HepG2 (cell line): ENCODE data around the gene WTAP. TPM values are rescaled to one million over a fixed set of nuclear protein-coding genes. Genes with fewer than 3 reads are reported as not detected.

Experiments
- ARNTL ChIP-seq: sonication (generic); formaldehyde crosslinking; IDR thresholded peaks from 2 replicates; pipeline ENCODE4 v1.4.0; 2020; ENCODE audit warnings: mild to moderate bottlenecking, missing genetic modification reagents
- FOXJ3 ChIP-seq: sonication (generic); formaldehyde crosslinking; IDR thresholded peaks from 2 replicates; pipeline ENCODE4 v1.4.0; 2020; ENCODE audit warnings: missing genetic modification reagents, mild to moderate bottlenecking, borderline replicate concordance
- FOXP1 ChIP-seq, 2 experiments: fragments of 450-650 bp in 1 of 2; IDR thresholded peaks; 2 replicates each; pipeline ENCODE4 v1.6.1; 2017 to 2018; ENCODE audit warnings: antibody characterized with exemption in 1 of 2
- MAFF ChIP-seq: IDR thresholded peaks from 2 replicates; pipeline ENCODE4 v1.6.1; 2011; ENCODE audit warnings: low read depth, low read length, improper control_type of control experiment
- MEIS2 ChIP-seq: sonication (generic); formaldehyde crosslinking; IDR thresholded peaks from 2 replicates; pipeline ENCODE4 v1.9.0; 2021; ENCODE audit warnings: mild to moderate bottlenecking, missing genetic modification reagents
- MIXL1 ChIP-seq: IDR thresholded peaks from 2 replicates; pipeline ENCODE4 v1.6.1; 2016
- PPARG ChIP-seq: conservative IDR thresholded peaks from 2 replicates; pipeline ENCODE4 v1.6.1; 2016; ENCODE audit warnings: missing biosample characterization, missing genetic modification reagents
- ZFP36L1 ChIP-seq: sonication (generic); formaldehyde crosslinking; IDR thresholded peaks from 2 replicates; pipeline ENCODE4 v1.8.0; 2022; ENCODE audit warnings: mild to moderate bottlenecking, missing genetic modification reagents, moderate library complexity
- ZNF264 ChIP-seq: sonication (generic); formaldehyde crosslinking; IDR thresholded peaks from 2 replicates; pipeline ENCODE4 v1.4.0; 2020; ENCODE audit warnings: missing genetic modification reagents
- ZNF496 ChIP-seq: sonication (generic); formaldehyde crosslinking; IDR thresholded peaks from 2 replicates; pipeline ENCODE4 v1.8.1; 2023; ENCODE audit warnings: mild to moderate bottlenecking, moderate library complexity, missing genetic modification reagents; ENCODE audit not compliant: insufficient replicate concordance
- ZNF503 ChIP-seq: sonication (generic); formaldehyde crosslinking; IDR thresholded peaks from 2 replicates; pipeline ENCODE4 v1.4.0; 2020; ENCODE audit warnings: missing genetic modification reagents
- ZNF552 ChIP-seq: sonication (generic); formaldehyde crosslinking; IDR thresholded peaks from 2 replicates; pipeline ENCODE4 v1.9.0; 2022; ENCODE audit warnings: missing genetic modification reagents, mild to moderate bottlenecking, borderline replicate concordance
- ZNF562 ChIP-seq: sonication (generic); formaldehyde crosslinking; IDR thresholded peaks from 2 replicates; pipeline ENCODE4 v1.8.0; 2022; ENCODE audit warnings: missing genetic modification reagents, borderline replicate concordance
- ZNF672 ChIP-seq: sonication (generic); formaldehyde crosslinking; IDR thresholded peaks from 2 replicates; pipeline ENCODE4 v1.8.1; 2022; ENCODE audit warnings: missing genetic modification reagents
- polyA plus RNA-seq, 8 experiments: library from polyadenylated mRNA; depleted of rRNA in 3 of 8; stranded (reverse) in 7 of 8; unstranded in 1 of 8; fragments of >200 nt; fragmentation: Illumina TruSeq in 4 of 8; extraction: Trizol in 4 of 8; gene quantifications; 2 replicates each; pipeline versions ENCODE4 v1.2.1 to v1.2.3, GENCODE V29; 2011 to 2016; ENCODE audit warnings: low read depth in 4 of 8, missing spikeins in 1 of 8, mixed read lengths in 1 of 8; ENCODE audit not compliant: insufficient read depth in 1 of 8
- total RNA-seq, 5 experiments: library from RNA; depleted of rRNA; stranded (reverse); fragments of >200 nt; fragmentation: Illumina TruSeq; extraction: Trizol; gene quantifications; 2 replicates each; pipeline ENCODE4 v1.2.3, GENCODE V29; 2016; ENCODE audit warnings: low read depth in 1 of 5
- TF ChIP-seq, protein P1 (sequence below): sonication (generic); formaldehyde crosslinking; IDR thresholded peaks from 2 replicates; pipeline ENCODE4 v1.5.1; 2020; ENCODE audit warnings: mild to moderate bottlenecking, missing genetic modification reagents
- TF ChIP-seq, protein P2 (sequence below): sonication (generic); formaldehyde crosslinking; IDR thresholded peaks from 2 replicates; pipeline ENCODE4 v1.9.0; 2022; ENCODE audit warnings: low read depth, missing genetic modification reagents
- TF ChIP-seq, protein P3 (sequence below): sonication (generic); formaldehyde crosslinking; IDR thresholded peaks from 2 replicates; pipeline ENCODE4 v1.4.0; 2020; ENCODE audit warnings: missing genetic modification reagents, mild to moderate bottlenecking, borderline replicate concordance

Gene WTAP
- total and polyA plus RNA-seq, 2 of the 13 experiments (the other 11 are each of a cell fraction or from before 2014, with no cell fraction given) = 31.6 to 167 TPM

GRCh38 chr6:159789377-159790148 is 62.3 kb downstream of the WTAP start, which contains the start of gene TCP1 (continued):
- TF ChIP-seq, protein P1, sequence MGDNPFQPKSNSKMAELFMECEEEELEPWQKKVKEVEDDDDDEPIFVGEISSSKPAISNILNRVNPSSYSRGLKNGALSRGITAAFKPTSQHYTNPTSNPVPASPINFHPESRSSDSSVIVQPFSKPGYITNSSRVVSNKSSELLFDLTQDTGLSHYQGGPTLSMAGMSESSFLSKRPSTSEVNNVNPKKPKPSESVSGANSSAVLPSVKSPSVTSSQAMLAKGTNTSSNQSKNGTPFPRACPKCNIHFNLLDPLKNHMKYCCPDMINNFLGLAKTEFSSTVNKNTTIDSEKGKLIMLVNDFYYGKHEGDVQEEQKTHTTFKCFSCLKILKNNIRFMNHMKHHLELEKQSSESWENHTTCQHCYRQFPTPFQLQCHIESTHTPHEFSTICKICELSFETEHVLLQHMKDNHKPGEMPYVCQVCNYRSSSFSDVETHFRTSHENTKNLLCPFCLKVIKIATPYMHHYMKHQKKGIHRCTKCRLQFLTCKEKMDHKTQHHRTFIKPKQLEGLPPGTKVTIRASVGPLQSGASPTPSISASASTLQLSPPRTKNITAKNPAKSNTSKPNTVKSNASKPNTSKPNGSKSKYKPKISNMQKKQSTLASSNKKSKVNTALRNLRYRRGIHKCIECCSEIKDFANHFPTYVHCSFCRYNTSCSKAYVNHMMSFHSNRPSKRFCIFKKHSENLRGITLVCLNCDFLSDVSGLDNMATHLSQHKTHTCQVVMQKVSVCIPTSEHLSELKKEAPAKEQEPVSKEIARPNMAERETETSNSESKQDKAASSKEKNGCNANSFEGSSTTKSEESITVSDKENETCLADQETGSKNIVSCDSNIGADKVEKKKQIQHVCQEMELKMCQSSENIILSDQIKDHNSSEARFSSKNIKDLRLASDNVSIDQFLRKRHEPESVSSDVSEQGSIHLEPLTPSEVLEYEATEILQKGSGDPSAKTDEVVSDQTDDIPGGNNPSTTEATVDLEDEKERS = peak; percentile 50; the same call in 1 of the 2 replicates
- peak; percentile 82; the same call in 1 of the 2 replicates for TF ChIP-seq MIXL1 (CRISPR knock-in tag)
- TF ChIP-seq MAFF = 0 out of 2 replicates have a peak, but pooled peaks have one; percentile 19
- TF ChIP-seq, protein P2, sequence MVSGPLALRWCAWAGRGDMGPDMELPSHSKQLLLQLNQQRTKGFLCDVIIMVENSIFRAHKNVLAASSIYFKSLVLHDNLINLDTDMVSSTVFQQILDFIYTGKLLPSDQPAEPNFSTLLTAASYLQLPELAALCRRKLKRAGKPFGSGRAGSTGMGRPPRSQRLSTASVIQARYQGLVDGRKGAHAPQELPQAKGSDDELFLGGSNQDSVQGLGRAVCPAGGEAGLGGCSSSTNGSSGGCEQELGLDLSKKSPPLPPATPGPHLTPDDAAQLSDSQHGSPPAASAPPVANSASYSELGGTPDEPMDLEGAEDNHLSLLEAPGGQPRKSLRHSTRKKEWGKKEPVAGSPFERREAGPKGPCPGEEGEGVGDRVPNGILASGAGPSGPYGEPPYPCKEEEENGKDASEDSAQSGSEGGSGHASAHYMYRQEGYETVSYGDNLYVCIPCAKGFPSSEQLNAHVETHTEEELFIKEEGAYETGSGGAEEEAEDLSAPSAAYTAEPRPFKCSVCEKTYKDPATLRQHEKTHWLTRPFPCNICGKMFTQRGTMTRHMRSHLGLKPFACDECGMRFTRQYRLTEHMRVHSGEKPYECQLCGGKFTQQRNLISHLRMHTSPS = no peak
- TF ChIP-seq MEIS2 (CRISPR knock-in tag) = no peak
- TF ChIP-seq ZNF503 (CRISPR knock-in tag) = 0 out of 2 replicates have a peak, but pooled peaks have one; percentile 9
- TF ChIP-seq PPARG = peak; percentile 86
- TF ChIP-seq ZNF496 (CRISPR knock-in tag) = no peak
- TF ChIP-seq ZNF264 (CRISPR knock-in tag) = no peak
- TF ChIP-seq, protein P3, sequence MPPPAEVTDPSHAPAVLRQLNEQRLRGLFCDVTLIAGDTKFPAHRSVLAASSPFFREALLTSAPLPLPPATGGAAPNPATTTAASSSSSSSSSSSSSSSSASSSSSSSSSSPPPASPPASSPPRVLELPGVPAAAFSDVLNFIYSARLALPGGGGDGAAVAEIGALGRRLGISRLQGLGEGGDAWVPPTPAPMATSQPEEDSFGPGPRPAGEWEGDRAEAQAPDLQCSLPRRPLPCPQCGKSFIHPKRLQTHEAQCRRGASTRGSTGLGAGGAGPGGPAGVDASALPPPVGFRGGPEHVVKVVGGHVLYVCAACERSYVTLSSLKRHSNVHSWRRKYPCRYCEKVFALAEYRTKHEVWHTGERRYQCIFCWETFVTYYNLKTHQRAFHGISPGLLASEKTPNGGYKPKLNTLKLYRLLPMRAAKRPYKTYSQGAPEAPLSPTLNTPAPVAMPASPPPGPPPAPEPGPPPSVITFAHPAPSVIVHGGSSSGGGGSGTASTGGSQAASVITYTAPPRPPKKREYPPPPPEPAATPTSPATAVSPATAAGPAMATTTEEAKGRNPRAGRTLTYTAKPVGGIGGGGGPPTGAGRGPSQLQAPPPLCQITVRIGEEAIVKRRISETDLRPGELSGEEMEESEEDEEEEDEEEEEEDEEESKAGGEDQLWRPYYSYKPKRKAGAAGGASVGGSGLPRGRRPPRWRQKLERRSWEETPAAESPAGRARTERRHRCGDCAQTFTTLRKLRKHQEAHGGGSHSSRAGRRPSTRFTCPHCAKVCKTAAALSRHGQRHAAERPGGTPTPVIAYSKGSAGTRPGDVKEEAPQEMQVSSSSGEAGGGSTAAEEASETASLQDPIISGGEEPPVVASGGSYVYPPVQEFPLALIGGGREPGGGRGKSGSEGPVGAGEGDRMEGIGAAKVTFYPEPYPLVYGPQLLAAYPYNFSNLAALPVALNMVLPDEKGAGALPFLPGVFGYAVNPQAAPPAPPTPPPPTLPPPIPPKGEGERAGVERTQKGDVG (CRISPR knock-in tag) = no peak
- peak; percentile 55; the same call in 1 of the 2 replicates for TF ChIP-seq FOXP1 (IDR thresholded peaks at IDR 0.05)
- peak; percentile 58 for TF ChIP-seq FOXP1 (CRISPR knock-in tag; IDR thresholded peaks at IDR 0.05)
- TF ChIP-seq ZNF672 (CRISPR knock-in tag) = no peak
- TF ChIP-seq ZFP36L1 (CRISPR knock-in tag) = peak; percentile 93
- TF ChIP-seq ARNTL (CRISPR knock-in tag) = peak; percentile 65; the same call in 1 of the 2 replicates
- peak; percentile 74; the same call in 1 of the 2 replicates for TF ChIP-seq ZNF562 (CRISPR knock-in tag)
- peak; percentile 45 for TF ChIP-seq FOXJ3
- TF ChIP-seq ZNF552 (CRISPR knock-in tag) = no peak
